GM10847 (cell line): ENCODE measurements around the gene SIPA1.

Source experiments
- POLR2A ChIP-seq: IDR thresholded peaks from 2 replicates; pipeline ENCODE4 v1.6.1; 2011; ENCODE audit not compliant: insufficient read length; ENCODE audit errors: extremely low read depth

SIPA1 gene

GRCh38 chr11:65644837-65645236, 6.9 kb downstream of the SIPA1 start:
- no peak for TF ChIP-seq POLR2A

GRCh38 chr11:65645710-65646109, 7.8 kb downstream of the SIPA1 start:
- no peak for TF ChIP-seq POLR2A

GRCh38 chr11:65646288-65646957, 8.5 kb downstream of the SIPA1 start:
- TF ChIP-seq POLR2A: no peak

- no peak for TF ChIP-seq POLR2A
These were observed 9.2 kb downstream of the SIPA1 start for GRCh38 chr11:65646958-65647701.

GRCh38 chr11:65648997-65649493, 11.1 kb downstream of the SIPA1 start:
- TF ChIP-seq POLR2A: no peak

- no peak for TF ChIP-seq POLR2A
These were observed 12.0 kb downstream of the SIPA1 start for GRCh38 chr11:65649656-65650546.

- TF ChIP-seq POLR2A: no peak
These were observed 12.8 kb downstream of the SIPA1 start for GRCh38 chr11:65650547-65651338.

GRCh38 chr11:65651339-65651588, 13.4 kb downstream of the SIPA1 start:
- TF ChIP-seq POLR2A: no peak

- TF ChIP-seq POLR2A: no peak
These were observed 13.9 kb downstream of the SIPA1 start for GRCh38 chr11:65651589-65652510.

GRCh38 chr11:65652511-65653228, 14.8 kb downstream of the SIPA1 start:
- no peak for TF ChIP-seq POLR2A

- TF ChIP-seq POLR2A: no peak
These were observed 15.6 kb downstream of the SIPA1 start for GRCh38 chr11:65653229-65654225.
